SK-N-SH (cell line): Measurements from ENCODE around the gene YEATS4. TPM values are rescaled to one million over a fixed set of nuclear protein-coding genes. Genes with fewer than 3 reads are reported as not detected.

Source experiments
- CTCF ChIA-PET: fragments of 300-600, 350-600 bp; formaldehyde crosslinking; extraction: SDS; loops from one replicate; lab custom pipeline; 2021; lab: Yijun Ruan, JAX
- POLR2A ChIA-PET: fragments of 350-600 bp; sonication (Branson Sonifier 250); formaldehyde crosslinking; extraction: SDS; loops from one replicate; lab custom pipeline; 2020; ENCODE audit warnings: antibody characterized with exemption, inconsistent platforms; lab: Yijun Ruan, JAX
- DNase-seq: peaks from one replicate; pipeline ENCODE4 v3.0.0; 2012
- H2AFZ ChIP-seq: fragments of 200-600 bp; sonication (generic); 2 replicates; pipeline ENCODE4 v1.8.1; 2016; ENCODE audit warnings: antibody characterized with exemption, mild to moderate bottlenecking, low read depth
- H3F3A ChIP-seq: fragments of 200-600 bp; sonication (generic); replicated peaks from 2 replicates; pipeline ENCODE3; 2016; ENCODE audit warnings: antibody characterized with exemption, mild to moderate bottlenecking; ENCODE audit not compliant: insufficient read depth
- H3K27ac ChIP-seq, 2 experiments: fragments of 200-500 bp in 1 of 2; fragments of 200-600 bp in 1 of 2; sonication (Bioruptor generic) in 1 of 2; sonication (generic), shearing (Covaris generic) in 1 of 2; 2 replicates each; pipeline versions ENCODE4 v1.5.1 to v1.6.1; 2014 to 2016; ENCODE audit warnings: low read depth in 2 of 2, inconsistent platforms in 1 of 2, low read length in 1 of 2, mild to moderate bottlenecking in 1 of 2, mixed read lengths in 1 of 2
- H3K27me3 ChIP-seq: fragments of 200-600 bp; sonication (generic), shearing (Covaris generic); 2 replicates; pipeline ENCODE4 v1.6.1; 2016; ENCODE audit warnings: mixed run types; ENCODE audit not compliant: insufficient read depth
- H3K36me3 ChIP-seq, 2 experiments: fragments of 200-500 bp in 1 of 2; fragments of 200-600 bp in 1 of 2; sonication (Bioruptor generic) in 1 of 2; sonication (generic) in 1 of 2; replicated peaks in 1 of 2; 2 replicates each; pipeline versions ENCODE3 to v1.5.1; 2014 to 2016; ENCODE audit warnings: low read length in 1 of 2, mild to moderate bottlenecking in 1 of 2; ENCODE audit not compliant: insufficient read depth in 2 of 2, control insufficient read depth in 1 of 2
- H3K4me1 ChIP-seq, 2 experiments: fragments of 200-500 bp in 1 of 2; fragments of 200-600 bp in 1 of 2; sonication (Bioruptor generic) in 1 of 2; sonication (generic), shearing (Covaris generic) in 1 of 2; 2 replicates each; pipeline versions ENCODE4 v1.5.1 to v1.6.1; 2014 to 2016; ENCODE audit warnings: low read depth in 1 of 2, low read length in 1 of 2, mixed run types in 1 of 2; ENCODE audit not compliant: insufficient read depth in 2 of 2, control insufficient read depth in 1 of 2
- H3K4me2 ChIP-seq: fragments of 200-600 bp; sonication (generic), shearing (Covaris generic); 2 replicates; pipeline ENCODE4 v1.6.1; 2017; ENCODE audit warnings: mixed run types
- H3K4me3 ChIP-seq, 2 experiments: fragments of 200-500 bp in 1 of 2; fragments of 200-600 bp in 1 of 2; sonication (Bioruptor generic) in 1 of 2; sonication (generic), shearing (Covaris generic) in 1 of 2; 2 replicates each; pipeline versions ENCODE4 v1.5.1 to v1.8.1; 2014 to 2016; ENCODE audit warnings: low read depth in 2 of 2, inconsistent platforms in 1 of 2, low read length in 1 of 2, mild to moderate bottlenecking in 1 of 2, mixed read lengths in 1 of 2, moderate library complexity in 1 of 2
- H3K79me2 ChIP-seq: fragments of 200-600 bp; sonication (generic); 2 replicates; pipeline ENCODE4 v1.8.1; 2017; ENCODE audit warnings: mild to moderate bottlenecking; ENCODE audit not compliant: insufficient read depth
- H3K9ac ChIP-seq: fragments of 200-600 bp; sonication (generic); 2 replicates; pipeline ENCODE4 v1.6.1; 2017; ENCODE audit warnings: mixed run types
- H3K9me2 ChIP-seq: fragments of 200-600 bp; sonication (generic); 2 replicates; pipeline ENCODE4 v1.6.1; 2017; ENCODE audit warnings: mixed run types
- H3K9me3 ChIP-seq: fragments of 200-600 bp; sonication (generic); 2 replicates; pipeline ENCODE4 v1.6.1; 2017; ENCODE audit warnings: mixed run types, mild to moderate bottlenecking, moderate library complexity
- H4K20me1 ChIP-seq: fragments of 200-600 bp; sonication (generic); 2 replicates; pipeline ENCODE4 v1.6.1; 2017; ENCODE audit warnings: mild to moderate bottlenecking, mixed run types; ENCODE audit not compliant: insufficient read depth
- CHD2 ChIP-seq: fragments of 150-350 bp; IDR thresholded peaks from 2 replicates; pipeline ENCODE4 v1.6.1; 2018; ENCODE audit warnings: low read length; ENCODE audit not compliant: partially characterized antibody
- EP300 ChIP-seq, 2 experiments: IDR thresholded peaks; 2 replicates each; pipeline versions ENCODE4 v1.4.0 to v1.6.1; 2012; ENCODE audit warnings: borderline replicate concordance in 1 of 2, low read depth in 1 of 2, low read length in 1 of 2
- EZH2phosphoT487 ChIP-seq: fragments of 200-600 bp; sonication (generic); IDR thresholded peaks from 2 replicates; pipeline ENCODE4 v1.6.1; 2017; ENCODE audit warnings: low read depth, mixed run types, mild to moderate bottlenecking, antibody characterized with exemption, moderate library complexity, borderline replicate concordance
- FOXJ3 ChIP-seq: sonication (generic); formaldehyde crosslinking; IDR thresholded peaks from 2 replicates; pipeline ENCODE4 v1.5.1; 2020; ENCODE audit warnings: mild to moderate bottlenecking, missing genetic modification reagents
- GABPA ChIP-seq: IDR thresholded peaks from 2 replicates; pipeline ENCODE4 v1.4.0; 2012; ENCODE audit warnings: low read depth, mild to moderate bottlenecking
- MAX ChIP-seq: IDR thresholded peaks from 2 replicates; pipeline ENCODE4 v1.4.0; 2012; ENCODE audit warnings: low read depth
- MEF2A ChIP-seq: IDR thresholded peaks from 2 replicates; pipeline ENCODE4 v1.4.0; 2012; ENCODE audit warnings: low read depth, borderline replicate concordance
- MXI1 ChIP-seq: IDR thresholded peaks from 2 replicates; pipeline ENCODE4 v1.6.1; 2012; ENCODE audit warnings: mild to moderate bottlenecking, low read depth, low read length, improper control_type of control experiment
- POLR2AphosphoS5 ChIP-seq: IDR thresholded peaks from 2 replicates; pipeline ENCODE4 v1.6.1; 2012; ENCODE audit warnings: low read depth, low read length
- REST ChIP-seq: IDR thresholded peaks from 2 replicates; pipeline ENCODE4 v1.6.1; 2012; ENCODE audit warnings: mild to moderate bottlenecking, low read depth, low read length, moderate library complexity
- RFX5 ChIP-seq: IDR thresholded peaks from 2 replicates; pipeline ENCODE4 v1.6.1; 2012; ENCODE audit warnings: mild to moderate bottlenecking, improper control_type of control experiment, low read length
- RXRA ChIP-seq: IDR thresholded peaks from 2 replicates; pipeline ENCODE4 v1.4.0; 2012; ENCODE audit warnings: low read depth, mild to moderate bottlenecking, borderline replicate concordance
- SMC3 ChIP-seq: IDR thresholded peaks from 2 replicates; pipeline ENCODE4 v1.6.1; 2012; ENCODE audit warnings: low read depth, low read length, improper control_type of control experiment
- TAF1 ChIP-seq: IDR thresholded peaks from 2 replicates; pipeline ENCODE4 v1.6.1; 2012; ENCODE audit warnings: low read depth, mild to moderate bottlenecking, low read length, moderate library complexity, borderline replicate concordance
- TCF12 ChIP-seq: IDR thresholded peaks from 2 replicates; pipeline ENCODE4 v1.4.0; 2012
- TEAD4 ChIP-seq: IDR thresholded peaks from 2 replicates; pipeline ENCODE4 v1.4.0; 2012; ENCODE audit warnings: mild to moderate bottlenecking, borderline replicate concordance; ENCODE audit not compliant: insufficient read depth
- USF2 ChIP-seq: fragments of 150-350 bp; IDR thresholded peaks from 2 replicates; pipeline ENCODE4 v1.6.1; 2017; ENCODE audit warnings: antibody characterized with exemption, low read length, low read depth, borderline replicate concordance
- YY1 ChIP-seq: IDR thresholded peaks from 2 replicates; pipeline ENCODE4 v1.4.0; 2012; ENCODE audit warnings: low read depth, mild to moderate bottlenecking
- polyA plus RNA-seq, 3 experiments: library from polyadenylated mRNA; depleted of rRNA; stranded (reverse); fragments of >200 nt; gene quantifications; 2 replicates each; pipeline ENCODE4 v1.2.3, GENCODE V29; 2012

The YEATS4 gene
- polyA plus RNA-seq, 1 of the 3 experiments (the other 2 are of a cell fraction), result 11.4 TPM

- H3K27ac ChIP-seq, result no peak overlapping the region
- no peak for DNase-seq
- no peaks in the 10 kb centered on the region for H3K79me2 ChIP-seq
- no peaks in the 10 kb centered on the region for H3K9me2 ChIP-seq
- no peaks in the 10 kb centered on the region; a peak in 1 of 4 replicates for H3K4me1 ChIP-seq
- no peak overlapping the region for H3K4me3 ChIP-seq
- no peak overlapping the region for H3K9ac ChIP-seq
- no peaks in the 10 kb centered on the region for H3K9me3 ChIP-seq
- CTCF ChIA-PET, result interaction anchor here (1.3 to 2.2 kb wide), 2 partner anchors 23 to 43 kb away, joined by 3 to 11 read pairs; no protein-coding TSS in a partner anchor
- POLR2A ChIA-PET, result no interaction called here
- H3K36me3 ChIP-seq, result no peaks in the 10 kb centered on the region
- TF ChIP-seq EZH2phosphoT487, result no peak
- TF ChIP-seq USF2, result no peak
- no peak for TF ChIP-seq YY1
- no peak for TF ChIP-seq TEAD4
- no peak for TF ChIP-seq FOXJ3 (CRISPR knock-in tag)
- no peak for TF ChIP-seq SMC3
- no peak for TF ChIP-seq TCF12
- TF ChIP-seq GABPA, result no peak
- TF ChIP-seq RFX5, result no peak
- no peak for TF ChIP-seq MAX
- no peak for TF ChIP-seq RXRA
- TF ChIP-seq POLR2AphosphoS5, result no peak
- no peak for TF ChIP-seq REST
- no peak for TF ChIP-seq TAF1
- no peak for TF ChIP-seq CHD2
- no peak for TF ChIP-seq EP300 (IDR thresholded peaks at IDR 0.05; ENCODE audit: borderline replicate concordance in 1 of 2, low read depth in 1 of 2, low read length in 1 of 2)
- no peak for TF ChIP-seq MEF2A
- no peak for TF ChIP-seq MXI1
- TF ChIP-seq, all 33 proteins: peak for 0
- Histone ChIP-seq H3K27me3 (peaks cover 9% of the 10 kb centered on the region; the same call in 1 of the 2 replicates), H3F3A (no peaks in the 10 kb centered on the region), H3K4me2 (no peak overlapping the region), H4K20me1 (no peaks in the 10 kb centered on the region), H2AFZ (no peak overlapping the region)
Measured at GRCh38 chr12:69334158-69334557, 25.4 kb upstream of the YEATS4 start.
